ENCODE results near the gene WASF1.

The WASF1 gene

DNA sequence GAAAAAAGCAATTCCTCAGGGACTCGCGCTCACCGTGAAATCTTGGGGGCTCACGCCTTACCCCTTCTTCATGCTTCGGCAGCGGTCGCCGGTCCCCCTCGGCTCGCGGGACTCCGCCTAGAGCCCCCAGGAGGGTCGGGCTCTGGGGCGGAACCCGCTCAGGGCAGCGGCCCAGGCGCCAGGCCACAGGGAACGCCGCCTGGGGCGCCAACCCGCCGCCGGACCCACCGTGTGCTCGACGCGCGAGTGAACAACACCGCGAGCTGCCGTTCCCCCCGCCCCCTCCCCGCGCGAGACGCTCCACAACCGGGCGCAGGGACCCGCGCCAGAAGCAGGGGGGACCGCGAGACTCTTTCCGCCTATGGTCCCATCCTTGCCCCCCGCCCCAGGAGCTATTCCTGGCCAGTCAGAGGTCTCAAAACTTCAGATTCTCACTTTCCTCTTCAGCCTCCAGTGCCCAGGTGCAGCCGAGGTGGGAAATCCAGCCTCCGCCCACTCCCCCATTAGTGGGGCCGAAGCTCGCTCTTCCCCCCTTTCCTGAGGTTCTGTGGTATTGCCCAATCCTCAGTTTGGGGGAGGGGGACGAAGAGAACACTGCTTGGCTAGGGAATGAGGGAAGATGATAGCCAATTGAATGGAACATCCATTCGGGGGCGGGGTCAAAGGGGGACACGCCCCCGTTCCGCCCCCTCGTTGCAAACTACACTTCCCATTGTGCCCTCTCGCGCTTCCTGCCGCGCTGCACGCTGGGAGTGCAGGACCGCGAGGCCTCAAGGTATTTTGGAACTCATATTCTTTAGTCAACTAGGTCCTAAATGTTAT lies at the start of gene WASF1:
TSS of gene WASF1 (minus strand) at position 265 of the 822 bp plus-strand sequence. CDS start 52,069 bp downstream, outside the sequence.
- DNase-seq: peak; percentile 98

DNA sequence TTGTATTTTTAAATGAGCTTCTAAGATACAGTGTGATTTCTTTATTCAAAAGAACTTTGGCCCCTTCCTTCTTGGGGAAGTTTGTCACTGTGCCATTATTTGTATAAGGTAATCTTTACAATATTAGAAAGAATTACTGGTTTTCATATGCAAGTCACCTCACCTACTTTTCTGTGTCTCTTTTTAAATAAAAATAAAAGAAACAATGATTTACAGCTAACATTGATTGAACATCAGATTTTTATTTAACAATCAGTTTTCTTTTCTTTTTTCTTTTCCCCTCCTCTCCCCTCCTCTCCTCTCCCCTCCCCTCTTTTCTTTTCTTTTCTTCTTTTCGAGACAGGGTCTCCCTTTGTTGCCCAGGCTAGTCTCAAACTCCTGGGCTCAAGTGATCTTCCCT lies 46.8 kb upstream of the WASF1 start:
- DNase-seq: no peak

- DNase-seq: no peak
Observed at GRCh38 chr6:110221738-110222137, 42.3 kb upstream of the WASF1 start.

DNA sequence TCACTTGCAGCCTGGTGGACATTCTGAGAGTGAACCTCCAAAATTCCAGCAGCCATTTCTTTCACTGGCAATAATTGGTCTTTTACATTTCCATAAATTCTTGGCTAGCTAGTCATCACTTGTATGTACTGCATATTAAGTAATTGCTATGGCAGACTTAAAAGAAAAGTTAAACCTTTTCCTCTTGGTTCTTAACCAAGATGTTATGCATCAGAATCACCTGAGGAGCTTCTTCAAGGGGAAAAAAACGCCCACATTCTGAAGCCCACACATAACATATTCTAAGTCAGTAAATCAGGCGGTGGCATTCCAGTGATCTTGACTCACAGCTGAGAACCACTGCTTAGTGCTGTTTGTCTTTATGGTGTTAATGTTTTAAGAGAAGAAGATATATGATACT lies 37.8 kb upstream of the WASF1 start:
- no peak for DNase-seq

GRCh38 chr6:110216140-110216539 lies 36.7 kb upstream of the WASF1 start:
- no peak for DNase-seq

- no peak for DNase-seq
Observed at GRCh38 chr6:110214338-110214737, 34.9 kb upstream of the WASF1 start.

GRCh38 chr6:110211753-110212152 lies 32.3 kb upstream of the WASF1 start:
- DNase-seq: no peak

- DNase-seq: no peak
Observed at GRCh38 chr6:110207652-110208051, 28.2 kb upstream of the WASF1 start.

DNA sequence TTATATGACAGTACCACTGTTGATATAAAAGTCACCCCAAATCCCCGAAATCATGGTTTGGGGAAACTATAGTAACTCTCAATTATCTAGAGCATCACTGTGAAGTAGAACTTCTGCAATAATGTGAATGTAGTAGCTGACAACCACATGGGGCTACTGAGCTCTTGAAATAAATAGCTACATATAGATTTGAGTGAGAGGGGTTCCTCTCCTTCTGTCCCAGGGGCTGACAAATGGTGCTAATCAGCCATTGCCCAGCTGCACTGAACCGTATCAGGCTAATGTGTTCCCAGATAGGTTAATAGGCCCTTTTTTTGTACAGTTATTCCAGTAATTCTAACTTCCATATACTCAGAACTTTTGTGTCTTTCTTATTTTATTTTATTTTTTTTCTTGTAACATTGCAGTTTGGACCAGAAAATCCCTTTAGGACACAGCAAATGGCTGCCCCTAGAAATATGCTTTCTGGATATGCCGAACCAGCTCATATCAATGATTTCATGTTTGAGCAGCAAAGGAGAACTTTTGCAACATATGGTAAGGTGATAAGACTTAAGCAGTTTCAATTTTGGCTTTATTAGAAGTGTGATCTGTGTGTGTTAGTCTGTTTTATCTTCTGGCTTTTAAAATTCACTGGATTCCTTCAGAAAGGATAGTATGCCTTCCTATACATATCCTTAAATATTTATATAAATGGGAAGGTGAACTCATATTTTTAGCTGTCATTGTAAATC lies 21.8 kb upstream of the WASF1 start:
- DNase-seq: no peak

GRCh38 chr6:110198561-110198960 lies 19.1 kb upstream of the WASF1 start:
- no peak for DNase-seq

DNA sequence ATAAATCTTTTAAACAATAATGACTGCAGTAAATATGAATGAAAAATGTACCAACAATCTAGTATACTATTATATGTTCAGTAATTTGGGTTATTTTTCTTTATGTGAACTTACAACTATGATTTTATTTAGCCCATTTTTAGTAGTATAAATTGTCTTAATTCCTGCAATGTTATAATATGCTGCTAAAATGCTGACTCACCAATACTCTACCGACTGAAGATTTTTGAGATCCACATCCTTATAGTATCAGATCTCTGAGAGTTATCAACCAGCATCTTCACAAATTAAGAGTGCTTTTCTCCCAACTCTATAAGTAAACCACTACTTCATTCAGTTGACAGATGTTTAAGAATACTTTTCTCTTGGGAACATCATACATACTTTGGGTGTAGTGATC lies 17.4 kb upstream of the WASF1 start:
- DNase-seq: no peak

- DNase-seq: no peak
Observed at GRCh38 chr6:110195639-110196038, 16.2 kb upstream of the WASF1 start.

- no peak for DNase-seq
Observed at GRCh38 chr6:110191477-110191876, 12.0 kb upstream of the WASF1 start.

DNA sequence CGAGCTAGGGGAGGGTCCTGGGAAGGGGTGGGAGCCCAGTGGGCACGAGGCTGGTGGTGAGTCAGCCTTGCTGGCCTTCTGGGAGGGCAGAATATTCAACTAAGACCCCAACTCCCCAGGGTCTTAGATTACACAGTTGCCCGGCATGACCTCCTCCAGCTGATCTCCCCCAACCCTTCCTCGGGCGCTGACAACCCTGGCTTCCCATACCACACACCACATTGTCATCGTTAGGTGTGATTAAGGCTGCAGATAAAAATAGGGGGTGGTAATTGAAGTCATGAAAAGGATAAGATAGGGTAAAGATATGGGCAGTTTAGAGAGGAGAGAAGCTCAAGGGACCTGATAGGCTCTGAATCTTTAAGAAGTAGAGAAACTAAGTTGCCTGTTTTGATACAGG lies 11.3 kb upstream of the WASF1 start:
- no peak for DNase-seq

DNA sequence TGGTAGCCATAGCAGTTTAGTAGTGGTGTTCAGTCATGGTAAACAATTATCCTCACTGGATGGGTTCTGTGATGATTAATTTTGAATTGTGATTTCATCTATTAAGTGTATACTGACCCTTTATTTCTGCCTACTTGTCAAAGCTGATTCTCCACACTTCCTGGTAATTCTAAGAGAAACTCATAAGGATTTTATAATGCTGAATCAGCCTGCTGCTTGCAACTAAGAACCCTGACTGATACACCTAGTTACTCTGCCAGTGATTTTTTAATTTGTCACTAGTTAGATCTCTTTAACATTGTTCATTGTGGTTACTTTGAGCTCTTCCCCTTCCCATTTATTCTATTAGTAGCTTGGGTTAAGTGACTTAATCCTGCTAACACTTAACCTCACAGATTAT lies 9.3 kb upstream of the WASF1 start:
- no peak for DNase-seq

DNA sequence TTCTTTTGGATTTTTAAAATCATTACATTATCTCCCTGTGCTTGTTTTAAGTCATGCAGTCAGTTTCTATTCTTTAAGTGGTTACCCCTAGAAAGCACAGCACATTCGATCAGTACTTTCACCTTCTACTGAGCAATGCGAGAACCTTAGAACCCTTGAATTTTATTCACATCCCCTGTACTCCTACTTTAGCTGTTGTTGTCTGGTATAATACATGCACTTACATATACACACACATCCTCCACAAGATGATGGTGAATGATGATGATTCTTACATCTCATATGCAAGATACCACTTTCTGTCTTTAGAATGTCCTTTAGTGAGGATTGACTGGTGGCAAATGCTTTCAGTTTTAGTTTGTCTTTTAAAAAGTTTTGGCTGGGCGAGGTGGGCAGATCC lies 6.4 kb upstream of the WASF1 start:
- DNase-seq: no peak

DNA sequence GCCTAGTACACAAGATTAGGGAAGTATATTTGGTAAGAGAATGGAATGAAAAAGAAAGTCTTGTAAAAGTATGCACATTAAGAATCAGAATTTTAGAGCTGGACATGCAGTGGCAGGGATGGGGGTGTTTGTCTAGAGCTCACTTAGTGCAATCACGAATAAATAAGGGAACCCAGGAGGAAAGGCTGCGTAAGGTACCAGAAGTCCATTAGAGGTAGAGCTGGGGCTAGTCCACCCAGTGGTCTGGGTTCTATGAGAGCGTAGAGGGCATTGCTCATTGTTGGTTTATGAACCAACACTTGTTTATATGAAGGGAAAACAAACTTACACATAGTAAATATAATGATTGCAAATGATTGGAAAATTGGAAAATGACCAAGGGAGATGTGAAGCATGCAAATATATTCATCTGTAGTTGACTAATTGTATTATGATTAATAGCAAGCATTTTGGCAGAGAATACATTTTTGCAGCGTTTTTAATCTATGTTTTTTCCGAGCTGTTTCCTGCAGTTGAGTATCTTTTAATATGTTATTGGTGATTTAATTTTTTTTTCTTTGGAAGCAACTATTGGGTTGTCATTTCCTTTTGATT lies 3.9 kb upstream of the WASF1 start:
- DNase-seq: no peak

GRCh38 chr6:110181131-110182030 lies 1.9 kb upstream of the WASF1 start:
- no peak for DNase-seq

- peak; percentile 73 for DNase-seq
Observed at GRCh38 chr6:110180228-110181008, 948 bp upstream of the WASF1 start, which contains the start of gene CDC40. Gene CDC40, plus strand, starts transcription at chr6:110180427. Its CDS starts 18 bp downstream, at chr6:110180445.

GRCh38 chr6:110178626-110179405 lies 654 bp downstream of the WASF1 start:
- DNase-seq: peak; percentile 85

- no peak for DNase-seq
Observed at GRCh38 chr6:110173506-110174132, 5.9 kb downstream of the WASF1 start.
